Fibroblast of skin of right biceps (primary cell): ENCODE measurements around the gene NFKB1.

Experiments
- DNase-seq: peaks from one replicate; pipeline ENCODE4 v3.0.0-alpha.2; 2013

Gene NFKB1

GRCh38 chr4:102633100-102633499, 131.9 kb downstream of the NFKB1 start:
- DNase-seq: no peak

GRCh38 chr4:102637391-102637790, 136.2 kb downstream of the NFKB1 start:
- no peak for DNase-seq

GRCh38 chr4:102638621-102639020, 137.5 kb downstream of the NFKB1 start:
- no peak for DNase-seq

- no peak for DNase-seq
Observed at GRCh38 chr4:102639598-102639997, 138.4 kb downstream of the NFKB1 start.

GRCh38 chr4:102640669-102641068, 139.5 kb downstream of the NFKB1 start:
- DNase-seq: peak; percentile 64

GRCh38 chr4:102641793-102642192, 140.6 kb downstream of the NFKB1 start:
- DNase-seq: no peak

GRCh38 chr4:102642631-102643298, 141.6 kb downstream of the NFKB1 start:
- peak; percentile 88 for DNase-seq

GRCh38 chr4:102647117-102647516, 146.0 kb downstream of the NFKB1 start:
- no peak for DNase-seq

- no peak for DNase-seq
Observed at GRCh38 chr4:102657206-102657605, 156.0 kb downstream of the NFKB1 start.

- DNase-seq: peak; percentile 82
Observed at GRCh38 chr4:102663073-102663472, 161.9 kb downstream of the NFKB1 start.

GRCh38 chr4:102665527-102665926, 164.4 kb downstream of the NFKB1 start:
- DNase-seq: no peak
